GM12892 (cell line): ENCODE results near the gene MGST2.

Source experiments
- POLR2A ChIP-seq: IDR thresholded peaks from 2 replicates; pipeline ENCODE4 v1.6.1; 2011; ENCODE audit warnings: low read depth, low read length, control low read depth
- POLR2AphosphoS5 ChIP-seq: IDR thresholded peaks from 2 replicates; pipeline ENCODE4 v1.6.1; 2011; ENCODE audit warnings: low read depth, low read length, control low read depth
- TAF1 ChIP-seq: IDR thresholded peaks from 2 replicates; pipeline ENCODE4 v1.6.1; 2011; ENCODE audit warnings: low read depth, mild to moderate bottlenecking, control low read depth, low read length, borderline replicate concordance

DNA sequence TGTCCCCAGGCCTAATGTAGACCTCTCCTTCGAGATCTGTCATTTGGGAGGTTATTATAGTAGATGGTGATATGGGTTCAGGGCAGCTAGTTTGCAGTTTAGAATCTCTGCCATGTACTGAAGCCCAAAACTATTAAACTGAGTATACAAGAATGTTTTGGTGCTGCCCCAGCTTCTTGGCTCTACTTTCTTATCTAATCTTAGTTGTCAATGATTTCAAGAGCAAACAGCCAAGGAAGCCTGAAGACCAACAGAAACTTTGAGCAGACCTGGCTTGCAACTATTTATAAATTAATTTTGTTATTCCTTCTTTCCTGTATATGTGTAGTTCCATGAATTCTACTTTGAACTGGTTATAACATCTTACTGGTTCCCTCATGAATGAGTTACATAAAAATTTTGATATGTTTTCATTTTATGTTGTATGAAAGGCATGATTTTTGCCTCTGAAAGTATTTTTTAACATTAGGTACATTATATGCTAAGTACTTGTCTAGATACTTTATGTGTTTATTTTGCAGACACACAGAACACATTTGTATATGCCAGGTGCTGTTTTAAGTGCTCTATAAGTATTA, 2.0 kb upstream of the MGST2 start:
- TF ChIP-seq POLR2AphosphoS5 (no peak), TAF1 (no peak), POLR2A (no peak)
